ENCODE measurements around the gene TRPV2. TPM values are rescaled to one million over a fixed set of nuclear protein-coding genes. Genes with fewer than 3 reads are reported as not detected.

Gene TRPV2
- total and polyA plus RNA-seq, 4 donors: 12.6 to 105 (median 45.7) TPM

- peaks cover 8 to 41% (median 23%) of the 10 kb centered on the region in 4 donors for H3K36me3 ChIP-seq (ENCODE audit: control insufficient read depth in 4 of 4, insufficient read depth in 4 of 4, low read length in 4 of 4)
- H3K4me3 ChIP-seq: peak overlapping the region; percentile 38
- no peaks in the 10 kb centered on the region for H3K9me3 ChIP-seq (ENCODE audit: control insufficient read depth in 4 of 4, insufficient read depth in 3 of 4, low read length in 3 of 4)
- H3K9ac ChIP-seq (ENCODE audit: insufficient read depth in 1 of 2, low read length in 2 of 2): peak overlapping the region; percentile 35 to 73
- peak overlapping the region; percentile 74 to 85 for H3K27ac ChIP-seq (ENCODE audit: low read depth in 1 of 2, low read length in 1 of 2)
- DNase-seq: no peak
- TF ChIP-seq CTCF (IDR thresholded peaks at IDR 0.05; ENCODE audit: control extremely low read depth, extremely low read depth): no peak
- peaks cover 7 to 28% (median 13%) of the 10 kb centered on the region in 5 donors for H3K4me1 ChIP-seq (ENCODE audit: control insufficient read depth in 5 of 5, insufficient read depth in 5 of 5, low read length in 5 of 5)
- no peak for ATAC-seq (ENCODE audit: insufficient read depth, low FRiP score)
- no peaks in the 10 kb centered on the region for H3K27me3 ChIP-seq (ENCODE audit: control insufficient read depth in 3 of 3, insufficient read depth in 3 of 3, low read length in 2 of 3)
- WGBS, 2 donors: 15 to 25% methylated on average over 8 of the region's 8 CpGs
Observed at GRCh38 chr17:16438173-16438556, 22.8 kb downstream of the TRPV2 start.

- ATAC-seq (ENCODE audit: insufficient read depth, low FRiP score) (peak; percentile 94), DNase-seq (peak; percentile 99 to 100 (median 100))
- 0% methylated on average over 37 to 46 of the region's 46 CpGs for WGBS, 2 donors
- Histone ChIP-seq H3K36me3 (ENCODE audit: control insufficient read depth in 4 of 4, insufficient read depth in 4 of 4, low read length in 4 of 4) (peaks cover 11 to 45% (median 25%) of the 10 kb centered on the region in 4 donors), H3K4me3 (peak overlapping the region; percentile 80), H3K27ac (ENCODE audit: low read depth in 1 of 2, low read length in 1 of 2) (peak overlapping the region; percentile 87), H3K9me3 (ENCODE audit: control insufficient read depth in 4 of 4, insufficient read depth in 3 of 4, low read length in 3 of 4) (no peaks in the 10 kb centered on the region), H3K27me3 (ENCODE audit: control insufficient read depth in 3 of 3, insufficient read depth in 3 of 3, low read length in 2 of 3) (no peaks in the 10 kb centered on the region), H3K9ac (ENCODE audit: insufficient read depth in 1 of 2, low read length in 2 of 2) (peak overlapping the region; percentile 80 to 94), H3K4me1 (ENCODE audit: control insufficient read depth in 5 of 5, insufficient read depth in 5 of 5, low read length in 5 of 5) (peaks cover 9 to 28% (median 13%) of the 10 kb centered on the region in 5 donors)
- TF ChIP-seq CTCF (IDR thresholded peaks at IDR 0.05; ENCODE audit: control extremely low read depth, extremely low read depth): no peak
Observed at GRCh38 chr17:16438557-16439302, 23.4 kb downstream of the TRPV2 start.

- peak overlapping the region; percentile 80 to 94 for H3K9ac ChIP-seq (ENCODE audit: insufficient read depth in 1 of 2, low read length in 2 of 2)
- TF ChIP-seq CTCF (IDR thresholded peaks at IDR 0.05; ENCODE audit: control extremely low read depth, extremely low read depth): no peak
- H3K27me3 ChIP-seq (ENCODE audit: control insufficient read depth in 3 of 3, insufficient read depth in 3 of 3, low read length in 2 of 3): no peaks in the 10 kb centered on the region
- DNase-seq (no peak), ATAC-seq (ENCODE audit: insufficient read depth, low FRiP score) (no peak)
- 0% methylated on average over 25 of the region's 25 CpGs for WGBS, 2 donors
- H3K4me1 ChIP-seq (ENCODE audit: control insufficient read depth in 5 of 5, insufficient read depth in 5 of 5, low read length in 5 of 5): peaks cover 9 to 28% (median 13%) of the 10 kb centered on the region in 5 donors
- H3K36me3 ChIP-seq (ENCODE audit: control insufficient read depth in 4 of 4, insufficient read depth in 4 of 4, low read length in 4 of 4): peaks cover 11 to 48% (median 28%) of the 10 kb centered on the region in 4 donors
- H3K27ac ChIP-seq (ENCODE audit: low read depth in 1 of 2, low read length in 1 of 2): peak overlapping the region; percentile 87
- no peaks in the 10 kb centered on the region for H3K9me3 ChIP-seq (ENCODE audit: control insufficient read depth in 4 of 4, insufficient read depth in 3 of 4, low read length in 3 of 4)
- peak overlapping the region; percentile 80 for H3K4me3 ChIP-seq
Observed at GRCh38 chr17:16439303-16439791, 24.0 kb downstream of the TRPV2 start.
